ENCODE measurements around the gene ATP6V0B.
A peak's percentile ranks its signal among the peaks of the same experiment; 100 is the strongest.

Gene ATP6V0B

GRCh38 chr1:43971336-43971980 lies 3.3 kb upstream of the ATP6V0B start:
- Histone ChIP-seq H3K4me3 (no peak overlapping the region), H3K4me1 (peaks cover 0 to 36% (median 30%) of the 10 kb centered on the region in 4 donors), H3K27ac (no peak overlapping the region), H3K27me3 (no peaks in the 10 kb centered on the region), H3K36me3 (peaks cover 2 to 31% (median 12%) of the 10 kb centered on the region in 3 donors), H3K9me3 (no peaks in the 10 kb centered on the region)
- intact Hi-C loops (cut with DNase I; ENCODE audit: low total_unique reads) = no loop called here
- no peak for TF ChIP-seq CTCF (IDR thresholded peaks at IDR 0.05)
- DNase-seq = no peak

GRCh38 chr1:43973981-43974442 lies 748 bp upstream of the ATP6V0B start:
- H3K4me3 ChIP-seq = peak overlapping the region; percentile 94 to 98
- H3K9me3 ChIP-seq = no peaks in the 10 kb centered on the region
- H3K27ac ChIP-seq = peak overlapping the region; percentile 83 to 94
- H3K4me1 ChIP-seq = peaks cover 0 to 58% (median 43%) of the 10 kb centered on the region in 4 donors
- DNase-seq = no peak
- H3K27me3 ChIP-seq = no peaks in the 10 kb centered on the region
- intact Hi-C loops (cut with DNase I; ENCODE audit: low total_unique reads) = loop anchor here (2.0 kb wide), 1 partner anchor 27 kb away; the partner anchor contains the start of gene IPO13
- no peak for TF ChIP-seq CTCF (IDR thresholded peaks at IDR 0.05)
- H3K36me3 ChIP-seq = peaks cover 12 to 36% (median 15%) of the 10 kb centered on the region in 3 donors

- Histone ChIP-seq H3K4me1 (peaks cover 0 to 61% (median 50%) of the 10 kb centered on the region in 4 donors), H3K9me3 (no peaks in the 10 kb centered on the region), H3K27me3 (no peaks in the 10 kb centered on the region), H3K36me3 (peaks cover 12 to 36% (median 15%) of the 10 kb centered on the region in 3 donors), H3K27ac (peak overlapping the region; percentile 83 to 94), H3K4me3 (peak overlapping the region; percentile 94 to 98)
- intact Hi-C loops (cut with DNase I; ENCODE audit: low total_unique reads) = loop anchor here (2.0 kb wide), 1 partner anchor 29 kb away; the partner anchor contains the start of gene IPO13
- TF ChIP-seq CTCF (IDR thresholded peaks at IDR 0.05) = no peak
- DNase-seq = peak; percentile 78 to 82
Observed at GRCh38 chr1:43975249-43975961, 645 bp downstream of the ATP6V0B start.

- H3K4me3 ChIP-seq = peak overlapping the region; percentile 94 to 98
- TF ChIP-seq CTCF (IDR thresholded peaks at IDR 0.05) = no peak
- no peak for DNase-seq
- intact Hi-C loops (cut with DNase I; ENCODE audit: low total_unique reads) = no loop called here
- no peaks in the 10 kb centered on the region for H3K27me3 ChIP-seq
- peak overlapping the region; percentile 83 to 94 for H3K27ac ChIP-seq
- no peaks in the 10 kb centered on the region for H3K9me3 ChIP-seq
- peaks cover 0 to 60% (median 48%) of the 10 kb centered on the region in 4 donors for H3K4me1 ChIP-seq
- peaks cover 12 to 36% (median 15%) of the 10 kb centered on the region in 3 donors for H3K36me3 ChIP-seq
Observed at GRCh38 chr1:43976045-43976444, 1.3 kb downstream of the ATP6V0B start.

DNA sequence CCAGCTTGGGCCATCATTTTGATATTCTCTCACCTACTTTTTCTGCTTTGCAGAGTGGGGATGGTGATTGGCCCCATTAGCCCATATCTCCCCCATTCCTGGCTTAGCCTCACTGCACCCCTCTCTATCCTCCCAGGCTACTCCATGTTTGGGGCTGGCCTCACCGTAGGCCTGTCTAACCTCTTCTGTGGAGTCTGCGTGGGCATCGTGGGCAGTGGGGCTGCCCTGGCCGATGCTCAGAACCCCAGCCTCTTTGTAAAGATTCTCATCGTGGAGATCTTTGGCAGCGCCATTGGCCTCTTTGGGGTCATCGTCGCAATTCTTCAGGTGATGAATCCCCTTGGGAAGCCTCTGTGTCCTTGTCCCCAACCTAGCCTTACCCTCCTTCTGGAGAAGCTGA lies 2.1 kb downstream of the ATP6V0B start:
- Histone ChIP-seq H3K27me3 (no peaks in the 10 kb centered on the region), H3K27ac (no peak overlapping the region), H3K4me3 (no peak overlapping the region), H3K36me3 (peaks cover 12 to 33% (median 15%) of the 10 kb centered on the region in 3 donors), H3K4me1 (peaks cover 0 to 56% (median 44%) of the 10 kb centered on the region in 4 donors), H3K9me3 (no peaks in the 10 kb centered on the region)
- no peak for TF ChIP-seq CTCF (IDR thresholded peaks at IDR 0.05)
- intact Hi-C loops (cut with DNase I; ENCODE audit: low total_unique reads) = no loop called here
- no peak for DNase-seq

Measured in tibial artery (tissue), 4 donors.